ENCODE data around the gene SLA2.

DNA sequence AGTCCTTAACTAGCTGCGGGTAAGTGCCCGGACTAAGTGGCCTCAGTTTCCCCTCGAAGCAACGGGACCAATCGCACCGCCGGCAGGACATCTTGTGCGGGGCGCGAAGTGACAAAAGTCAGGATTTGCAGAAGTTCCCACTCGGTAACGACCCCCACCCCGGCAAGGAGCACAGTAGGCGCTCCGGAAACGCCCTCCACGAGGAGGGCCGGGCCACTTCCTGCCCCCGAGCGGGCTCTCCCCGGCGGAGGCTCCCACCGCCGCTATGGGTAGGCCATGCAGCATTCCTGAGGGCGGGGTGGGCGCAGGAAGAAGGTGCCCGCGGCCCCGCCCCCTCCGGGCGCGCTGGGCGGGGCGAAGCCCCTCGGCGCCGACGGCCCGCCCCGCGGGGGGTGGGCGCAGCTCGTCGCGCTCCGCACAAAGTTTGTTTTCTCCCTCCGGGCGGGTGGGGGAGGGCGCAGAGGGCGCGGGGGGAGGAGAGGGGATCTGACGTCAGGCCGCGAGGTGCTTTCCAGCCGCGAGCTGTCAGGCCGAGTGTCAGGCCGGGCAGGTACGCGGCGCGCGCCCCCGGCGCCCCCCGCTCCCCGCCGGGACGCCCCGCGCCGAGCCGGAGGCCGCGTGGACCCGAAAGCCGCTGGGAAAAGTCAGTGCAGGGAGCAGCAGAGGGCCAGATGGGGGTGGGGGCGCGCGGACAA, 72.7 kb downstream of the SLA2 start, which contains the start of gene TGIF2:
- TF ChIP-seq, protein P1, sequence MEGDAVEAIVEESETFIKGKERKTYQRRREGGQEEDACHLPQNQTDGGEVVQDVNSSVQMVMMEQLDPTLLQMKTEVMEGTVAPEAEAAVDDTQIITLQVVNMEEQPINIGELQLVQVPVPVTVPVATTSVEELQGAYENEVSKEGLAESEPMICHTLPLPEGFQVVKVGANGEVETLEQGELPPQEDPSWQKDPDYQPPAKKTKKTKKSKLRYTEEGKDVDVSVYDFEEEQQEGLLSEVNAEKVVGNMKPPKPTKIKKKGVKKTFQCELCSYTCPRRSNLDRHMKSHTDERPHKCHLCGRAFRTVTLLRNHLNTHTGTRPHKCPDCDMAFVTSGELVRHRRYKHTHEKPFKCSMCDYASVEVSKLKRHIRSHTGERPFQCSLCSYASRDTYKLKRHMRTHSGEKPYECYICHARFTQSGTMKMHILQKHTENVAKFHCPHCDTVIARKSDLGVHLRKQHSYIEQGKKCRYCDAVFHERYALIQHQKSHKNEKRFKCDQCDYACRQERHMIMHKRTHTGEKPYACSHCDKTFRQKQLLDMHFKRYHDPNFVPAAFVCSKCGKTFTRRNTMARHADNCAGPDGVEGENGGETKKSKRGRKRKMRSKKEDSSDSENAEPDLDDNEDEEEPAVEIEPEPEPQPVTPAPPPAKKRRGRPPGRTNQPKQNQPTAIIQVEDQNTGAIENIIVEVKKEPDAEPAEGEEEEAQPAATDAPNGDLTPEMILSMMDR (IDR thresholded peaks at IDR 0.05; ENCODE audit: low read length), result no peak
- no peak for TF ChIP-seq EZH2 (IDR thresholded peaks at IDR 0.05; ENCODE audit: borderline replicate concordance, low read length)

Data from OCI-LY1 (cell line).